Activated naive CD4-positive, alpha-beta T cell treated with anti-CD3 and anti-CD28 coated beads, Interleukin-2, amount 50 U/mL, for 16 hours (primary cell): ENCODE data around the gene ITPK1.
A peak's percentile ranks its signal among the peaks of the same experiment; 100 is the strongest.
"Not testable (repeated sequence)": the region's sequence is repeated elsewhere in the genome, so short reads cannot be mapped to it uniquely, and the experiment has no call there.

ENCODE experiments used
- DNase-seq: peaks from one replicate; pipeline ENCODE4 v3.0.0-alpha.2; 2020

ITPK1 gene

DNA sequence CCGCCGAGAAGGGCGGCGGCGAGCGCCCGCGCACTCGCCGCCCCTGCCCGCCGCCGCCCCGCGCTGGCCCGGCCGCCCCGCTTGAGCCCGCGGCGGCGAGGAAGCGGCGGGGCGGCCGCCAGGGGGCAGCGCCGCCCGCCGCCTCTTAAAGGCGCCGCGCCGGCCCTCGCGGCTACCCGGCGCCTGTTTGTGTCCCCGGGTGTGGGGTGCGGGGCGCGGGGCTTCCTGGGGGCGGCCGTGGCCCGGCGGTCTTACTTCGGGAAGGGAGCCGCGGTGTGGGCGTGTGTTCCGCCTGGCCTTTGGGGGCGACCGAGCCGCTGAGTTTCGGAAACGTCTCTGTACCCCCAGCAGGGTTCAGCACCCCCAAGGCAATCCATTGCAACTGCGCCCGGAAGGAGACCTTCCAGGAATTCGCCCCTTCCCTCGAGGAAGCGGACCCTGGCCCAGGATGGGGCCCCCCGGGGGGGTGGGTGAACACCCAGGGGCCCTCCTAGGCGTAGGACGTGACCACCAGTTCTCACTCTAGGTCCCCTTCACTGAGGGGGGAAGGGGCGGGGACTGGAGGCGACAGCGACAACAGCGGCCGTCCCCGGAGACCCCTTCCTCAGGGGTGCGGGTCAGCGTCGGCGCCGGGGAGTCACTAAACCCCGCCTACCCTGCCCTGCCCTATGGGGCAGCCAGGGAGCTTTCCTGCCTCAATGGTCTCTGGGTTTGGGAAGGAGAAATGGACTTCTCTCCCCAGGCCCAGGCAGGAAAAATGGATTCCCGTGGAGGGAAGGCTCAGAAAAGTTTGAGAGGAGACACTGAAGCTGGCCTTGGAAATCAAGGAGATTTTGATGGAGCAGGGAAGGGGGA is at the start of gene ITPK1:
ITPK1 (minus strand) TSS at position 105 of the 855 bp plus-strand sequence. CDS start 762 bp downstream, outside the sequence.
- DNase-seq, result peak; percentile 56

DNA sequence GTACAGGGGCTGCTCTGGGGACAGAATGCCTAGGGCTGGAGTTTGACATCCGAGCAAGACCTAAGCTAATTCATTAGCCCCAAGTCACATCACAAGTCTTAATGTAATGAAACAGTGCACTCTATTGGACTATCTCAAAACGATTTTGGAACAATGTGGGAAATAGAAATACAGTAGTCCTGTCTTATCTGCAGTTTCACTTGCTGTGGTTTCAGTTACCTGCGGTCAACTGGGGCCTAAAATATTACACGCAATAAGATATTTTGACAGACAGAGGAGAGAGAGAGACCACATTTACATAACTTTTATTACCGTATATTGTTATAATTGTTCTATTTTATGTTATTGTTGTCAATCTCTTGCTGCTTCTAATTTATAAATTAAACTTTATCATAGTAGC is 47.8 kb upstream of the ITPK1 start:
- DNase-seq, result no peak

- DNase-seq, result no peak
Measured at GRCh38 chr14:93161411-93161940, 45.8 kb upstream of the ITPK1 start.

GRCh38 chr14:93160353-93160801 is 44.7 kb upstream of the ITPK1 start:
- no peak for DNase-seq

- not testable (repeated sequence) for DNase-seq
Measured at GRCh38 chr14:93159625-93160352, 44.1 kb upstream of the ITPK1 start.

DNA sequence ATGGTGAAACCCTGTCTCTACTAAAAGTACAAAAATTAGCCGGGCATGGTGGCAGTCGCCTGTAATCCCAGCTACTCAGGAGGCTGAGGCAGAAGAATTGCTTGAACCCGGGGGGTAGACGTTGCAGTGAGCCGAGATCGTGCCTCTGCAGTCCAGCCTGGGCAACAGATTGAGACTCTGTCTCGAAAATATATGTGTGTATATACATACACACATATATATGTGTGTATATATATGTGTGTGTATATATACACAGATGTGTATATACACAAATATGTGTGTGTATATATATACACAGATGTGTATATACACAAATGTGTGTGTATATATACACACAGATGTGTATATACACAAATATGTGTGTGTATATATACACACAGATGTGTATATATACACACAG is 42.6 kb upstream of the ITPK1 start:
- DNase-seq, result not testable (repeated sequence)

GRCh38 chr14:93156693-93157369 is 41.1 kb upstream of the ITPK1 start:
- no peak for DNase-seq

DNA sequence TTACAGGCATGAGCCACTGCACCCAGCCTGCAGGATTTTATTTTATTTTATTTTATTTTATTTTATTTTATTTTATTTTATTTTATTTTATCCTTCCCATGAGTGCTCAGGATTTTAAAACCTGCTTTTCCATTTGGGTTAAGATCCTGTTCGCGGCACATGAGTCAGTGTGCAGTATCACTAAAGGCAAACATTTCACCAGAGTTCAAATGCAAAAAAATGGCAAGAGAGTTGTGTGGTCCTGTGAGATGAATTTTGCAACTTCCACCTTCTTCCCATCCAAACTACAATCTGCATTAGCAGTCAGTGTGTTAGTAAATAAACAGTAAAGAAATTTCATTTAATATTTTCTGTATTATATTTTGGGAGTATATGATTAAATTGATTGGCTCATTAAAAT is 39.9 kb upstream of the ITPK1 start:
- DNase-seq, result no peak

DNA sequence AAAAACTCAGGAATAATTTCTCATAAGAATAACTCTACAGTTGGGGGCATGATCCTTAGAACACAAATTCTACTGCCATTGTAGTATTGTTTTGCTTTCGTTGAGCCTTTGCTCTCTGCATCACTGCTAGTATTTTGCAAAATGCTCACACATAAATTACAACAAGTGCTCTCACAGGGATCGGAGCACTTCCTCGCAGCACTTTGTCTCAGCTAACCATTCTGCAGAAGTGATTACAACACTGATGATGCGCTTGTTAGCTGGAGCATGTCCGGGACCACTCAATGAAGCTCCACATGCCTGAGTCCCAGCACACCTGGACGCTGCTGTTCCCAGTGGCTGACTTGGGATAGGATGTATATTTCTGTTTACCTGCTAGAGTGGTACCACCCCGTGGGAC is 37.4 kb upstream of the ITPK1 start:
- DNase-seq, result no peak

- DNase-seq, result no peak
Measured at GRCh38 chr14:93150227-93151208, 34.8 kb upstream of the ITPK1 start.

- no peak for DNase-seq
Measured at GRCh38 chr14:93148979-93149378, 33.3 kb upstream of the ITPK1 start.

DNA sequence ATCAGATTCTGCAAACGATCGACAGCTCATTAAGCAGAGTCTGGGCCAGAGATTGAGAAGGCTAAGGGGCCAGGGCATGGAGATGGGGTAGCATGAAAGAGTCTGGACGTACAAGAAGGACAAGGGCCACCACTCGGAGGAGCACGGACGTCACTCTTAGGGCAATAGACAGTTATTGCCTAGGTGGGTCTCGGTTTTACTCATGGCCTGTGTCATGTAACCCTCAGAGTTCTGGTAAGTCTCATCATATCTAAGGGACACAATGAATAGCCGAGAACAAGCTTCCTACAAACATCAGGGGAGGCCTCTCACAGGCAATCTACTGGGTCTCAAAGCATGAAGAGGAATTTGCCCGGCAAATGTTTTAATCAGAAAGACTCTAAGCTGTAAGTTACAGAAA is 30.4 kb upstream of the ITPK1 start:
- no peak for DNase-seq

DNA sequence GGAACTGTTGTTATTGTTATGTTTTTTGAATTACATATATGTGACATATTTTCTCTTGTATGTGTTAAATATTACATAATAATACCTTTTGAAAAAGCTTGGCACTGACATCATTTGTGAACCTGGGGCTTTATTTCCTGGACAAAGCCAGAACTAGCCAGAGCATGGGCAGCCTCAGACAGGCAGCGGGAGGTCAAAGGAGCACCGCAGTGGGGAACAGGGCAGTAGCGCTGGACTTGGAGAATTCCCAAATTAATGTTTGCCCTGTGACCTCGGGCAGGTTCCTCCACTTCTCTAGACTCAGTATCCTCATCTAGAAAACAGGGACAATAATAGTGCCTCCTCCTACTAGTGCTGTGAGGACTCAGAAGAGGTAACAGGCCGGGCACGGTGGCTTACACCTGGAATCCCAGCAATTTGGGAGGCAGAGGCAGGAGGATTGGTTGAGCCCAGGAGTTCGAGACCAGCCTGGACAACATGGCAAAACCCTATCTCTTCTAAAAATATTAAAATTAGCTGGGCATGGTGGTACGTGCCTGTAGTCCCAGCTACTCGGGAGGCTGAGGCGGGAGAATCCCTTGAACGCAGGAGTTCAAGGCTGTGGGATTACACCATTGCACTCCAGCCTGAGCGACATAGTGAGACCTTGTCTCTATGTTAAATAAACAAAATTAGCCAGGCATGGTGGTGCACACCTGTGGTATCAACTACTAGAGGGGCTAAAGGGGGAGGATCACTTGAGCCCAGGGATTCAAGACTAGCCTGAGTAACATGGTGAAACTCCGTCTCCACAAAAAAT is 27.3 kb upstream of the ITPK1 start:
- DNase-seq, result no peak

- DNase-seq, result no peak
Measured at GRCh38 chr14:93137864-93138263, 22.1 kb upstream of the ITPK1 start.

- DNase-seq, result not testable (repeated sequence)
Measured at GRCh38 chr14:93136508-93136907, 20.8 kb upstream of the ITPK1 start.

GRCh38 chr14:93136009-93136408 is 20.3 kb upstream of the ITPK1 start:
- no peak for DNase-seq

DNA sequence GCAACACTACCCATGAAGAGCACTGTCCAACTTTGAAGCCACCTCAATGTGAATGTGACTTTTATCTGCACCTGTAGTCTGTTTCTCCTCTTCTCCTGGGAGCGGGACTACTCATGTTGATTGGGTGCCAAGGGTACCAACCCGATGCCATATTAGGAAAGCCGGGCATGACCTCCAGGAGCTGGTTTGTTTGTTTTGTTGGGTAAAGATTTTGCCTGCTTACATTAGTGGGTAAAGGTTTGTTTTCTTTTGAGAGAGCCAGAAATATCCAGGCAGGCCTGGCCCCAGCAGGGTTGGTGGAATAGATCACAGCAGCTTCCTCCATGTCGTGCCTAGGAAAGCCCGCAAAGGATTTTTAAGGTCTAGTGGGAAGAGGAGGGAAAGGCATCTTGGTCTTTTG is 19.7 kb upstream of the ITPK1 start:
- no peak for DNase-seq

DNA sequence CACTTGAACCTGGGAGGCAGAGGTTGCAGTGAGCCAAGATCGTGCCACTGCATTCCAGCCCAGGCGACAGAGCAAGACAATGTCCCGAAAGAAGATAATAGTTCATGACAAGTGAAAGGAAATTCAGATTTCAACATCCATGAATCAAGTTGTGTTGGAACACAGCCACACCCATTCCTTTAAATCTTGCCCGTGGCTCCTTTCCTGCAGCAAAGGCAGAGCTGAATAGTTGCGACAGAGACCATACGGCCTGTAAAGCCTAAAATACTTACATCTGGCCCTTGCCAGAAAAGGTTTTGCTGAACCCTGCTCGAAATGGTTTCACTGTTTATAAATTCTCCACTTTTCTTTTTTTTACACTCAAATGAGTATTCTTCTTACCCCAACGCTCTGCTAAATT is 17.7 kb upstream of the ITPK1 start:
- DNase-seq, result no peak

- no peak for DNase-seq
Measured at GRCh38 chr14:93132472-93133065, 16.8 kb upstream of the ITPK1 start.

DNA sequence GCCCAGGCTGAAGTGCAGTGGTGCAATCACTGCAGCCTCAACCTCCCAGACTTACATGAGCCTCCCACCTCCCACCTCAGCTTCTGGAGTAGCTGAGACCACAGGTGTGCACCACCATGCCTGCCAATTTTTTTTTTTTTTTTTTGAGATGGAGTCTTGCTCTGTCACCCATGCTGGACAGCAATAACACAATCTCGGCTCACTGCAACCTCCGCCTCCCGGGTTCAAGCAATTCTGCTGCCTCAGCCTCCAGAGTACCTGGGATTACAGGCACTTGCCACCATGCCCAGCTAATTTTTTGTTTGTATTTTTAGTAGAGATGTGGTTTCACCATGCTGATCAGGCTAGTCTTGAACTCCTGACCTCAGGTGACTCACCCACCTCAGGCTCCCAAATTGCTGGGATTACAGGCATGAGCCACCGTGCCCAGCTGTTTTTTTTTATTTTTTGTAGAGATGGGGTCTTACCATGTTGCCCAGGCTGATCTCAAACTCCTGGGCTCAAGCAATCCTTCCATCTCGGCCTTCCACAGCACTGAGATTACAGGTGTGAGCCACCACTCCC is 15.6 kb upstream of the ITPK1 start:
- DNase-seq, result not testable (repeated sequence)
